Inflammatory macrophage treated with lipopolysaccharide for 1 hour (primary cell): ENCODE results near the gene SPRN.
"Not testable (repeated sequence)": the region's sequence is repeated elsewhere in the genome, so short reads cannot be mapped to it uniquely, and the experiment has no call there.

ENCODE experiments used
- DNase-seq, 2 donors: peaks; one replicate each; pipeline ENCODE4 v3.0.0-alpha.2; 2020 to 2022

SPRN gene

GRCh38 chr10:133384071-133384470 lies 40.4 kb downstream of the SPRN start:
- no peak for DNase-seq

- no peak for DNase-seq
Measured at GRCh38 chr10:133383551-133383950, 40.9 kb downstream of the SPRN start.

GRCh38 chr10:133381036-133381435 lies 43.4 kb downstream of the SPRN start:
- no peak for DNase-seq

DNA sequence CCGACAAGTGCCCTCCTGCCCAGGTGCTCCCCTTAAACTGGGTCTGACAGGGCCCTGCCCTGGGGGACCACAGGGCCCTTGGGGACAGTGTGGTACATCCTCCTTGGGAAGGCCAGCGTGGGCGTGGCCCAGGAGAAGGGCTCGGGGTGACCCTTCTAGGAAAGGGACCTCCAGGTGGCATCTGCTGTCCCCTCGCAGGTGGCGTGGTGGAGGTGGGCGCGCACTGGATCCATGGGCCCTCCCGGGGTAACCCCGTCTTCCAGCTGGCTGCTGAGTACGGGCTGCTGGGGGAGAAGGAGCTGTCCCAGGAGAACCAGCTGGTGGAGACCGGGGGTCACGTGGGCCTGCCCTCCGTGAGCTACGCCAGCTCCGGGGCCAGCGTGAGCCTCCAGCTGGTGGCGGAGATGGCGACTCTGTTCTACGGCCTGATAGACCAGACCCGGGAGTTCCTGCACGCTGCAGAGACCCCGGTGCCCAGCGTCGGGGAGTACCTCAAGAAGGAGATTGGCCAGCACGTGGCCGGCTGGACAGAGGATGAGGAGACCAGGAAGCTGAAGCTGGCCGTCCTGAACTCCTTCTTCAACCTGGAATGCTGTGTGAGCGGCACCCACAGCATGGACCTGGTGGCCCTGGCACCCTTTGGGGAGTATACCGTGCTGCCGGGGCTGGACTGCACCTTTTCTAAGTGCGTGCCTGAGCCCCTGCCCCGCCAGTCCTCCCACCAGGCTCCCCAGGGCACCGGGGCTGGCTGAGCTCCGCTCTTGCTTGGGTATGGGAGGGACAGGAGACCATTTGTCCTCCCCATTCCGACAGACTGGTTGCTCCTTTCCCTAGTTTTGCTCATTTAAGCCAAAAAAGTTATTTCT lies 44.4 kb downstream of the SPRN start:
- DNase-seq: no peak

DNA sequence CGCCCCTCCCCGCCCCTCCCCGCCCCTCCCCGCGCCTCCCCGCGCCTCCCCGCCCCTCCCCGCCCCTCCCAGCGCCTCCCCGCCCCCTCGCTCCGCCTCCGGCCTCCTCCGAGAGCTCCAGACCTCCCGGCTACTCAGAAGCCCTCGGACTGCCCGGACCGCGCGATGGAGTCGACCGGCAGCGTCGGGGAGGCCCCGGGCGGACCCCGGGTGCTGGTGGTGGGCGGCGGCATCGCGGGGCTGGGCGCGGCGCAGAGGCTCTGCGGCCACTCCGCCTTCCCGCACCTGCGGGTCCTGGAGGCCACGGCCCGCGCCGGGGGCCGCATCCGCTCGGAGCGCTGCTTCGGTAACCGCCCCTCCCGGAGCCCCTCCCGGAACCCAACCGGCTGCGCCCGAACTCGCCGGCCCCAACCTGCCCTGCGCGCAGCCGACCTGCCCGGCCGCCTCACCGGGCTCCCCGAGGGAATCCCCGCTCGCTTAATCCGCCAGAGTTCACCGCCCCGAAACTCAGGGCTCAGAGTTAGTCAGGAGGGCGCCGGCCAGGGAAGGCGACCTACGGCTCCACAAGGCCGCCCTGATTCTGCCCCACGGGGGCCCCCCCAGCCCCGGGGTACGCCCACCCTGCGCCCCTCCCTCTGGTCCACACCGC lies 45.1 kb downstream of the SPRN start, which contains the start of gene PAOX:
Gene PAOX, plus strand, starts transcription at position 111 of the 649 bp plus-strand sequence. Its CDS starts 55 bp downstream, at position 166.
- DNase-seq: peak; percentile 50 to 56

DNA sequence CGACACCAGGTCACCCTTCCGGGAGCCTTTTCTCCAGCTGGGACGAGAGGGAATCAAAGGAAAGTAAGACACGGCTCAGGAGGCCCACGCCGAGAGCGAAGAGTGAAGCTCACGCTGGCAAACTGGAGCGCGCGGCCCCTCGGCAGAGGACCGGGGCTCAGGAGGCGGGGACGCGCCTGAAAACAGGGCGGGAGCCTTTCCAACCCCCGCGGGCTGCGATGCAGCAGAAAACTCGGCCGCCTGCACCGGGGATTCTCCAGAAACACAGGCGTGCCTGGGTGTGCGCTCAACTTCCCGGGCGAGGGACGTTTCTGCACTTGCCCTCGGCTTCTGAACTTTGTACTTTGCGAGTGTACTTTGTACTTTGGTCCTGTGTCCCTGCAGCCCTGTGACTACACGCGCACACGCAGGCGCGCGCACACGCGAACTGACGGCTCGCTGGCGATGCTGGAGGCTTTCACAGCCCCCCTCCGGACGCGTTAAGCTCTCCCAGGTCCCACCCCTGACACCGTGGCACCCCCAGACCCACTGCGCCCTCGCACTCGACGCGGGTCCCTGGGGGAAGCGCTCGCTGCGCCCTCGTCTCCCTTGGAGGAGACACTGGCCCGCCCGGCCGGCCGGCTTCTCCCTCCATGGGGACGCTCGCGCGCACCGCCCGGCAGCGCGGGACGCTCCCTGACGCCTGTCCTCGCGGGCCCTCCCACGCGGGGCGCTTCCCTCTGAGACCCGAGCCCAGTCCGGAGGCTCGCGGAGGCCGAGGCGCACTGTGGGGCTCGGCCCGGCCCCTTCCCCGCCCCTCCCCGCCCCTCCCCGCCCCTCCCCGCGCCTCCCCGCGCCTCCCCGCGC lies 46.0 kb downstream of the SPRN start:
- DNase-seq: peak; percentile 70 to 87

DNA sequence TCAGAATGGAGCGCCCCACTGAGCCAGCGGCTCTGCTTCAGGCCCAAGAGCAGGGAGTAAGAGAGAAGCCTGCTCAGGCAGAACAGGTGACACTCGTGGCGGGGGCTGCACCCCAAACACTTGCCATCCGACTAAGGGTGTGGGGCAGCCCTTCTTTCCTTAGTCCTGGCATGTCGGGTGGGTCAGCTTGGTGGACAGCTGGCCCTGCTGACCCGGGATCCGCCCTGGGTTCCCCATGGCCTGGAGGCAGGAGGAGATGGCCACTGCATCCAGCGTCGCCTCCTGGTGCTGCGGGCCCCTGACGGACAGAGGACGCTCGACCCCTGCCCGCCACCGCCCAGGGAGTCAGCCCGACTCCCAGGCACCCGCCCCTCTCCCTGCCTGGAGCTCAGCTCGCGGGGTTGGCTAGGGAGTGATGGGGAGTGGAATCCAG lies 46.6 kb downstream of the SPRN start:
- DNase-seq: no peak

GRCh38 chr10:133377025-133377817 lies 47.2 kb downstream of the SPRN start:
- DNase-seq: no peak

- not testable (repeated sequence) for DNase-seq
Measured at GRCh38 chr10:133376183-133376582, 48.2 kb downstream of the SPRN start.

DNA sequence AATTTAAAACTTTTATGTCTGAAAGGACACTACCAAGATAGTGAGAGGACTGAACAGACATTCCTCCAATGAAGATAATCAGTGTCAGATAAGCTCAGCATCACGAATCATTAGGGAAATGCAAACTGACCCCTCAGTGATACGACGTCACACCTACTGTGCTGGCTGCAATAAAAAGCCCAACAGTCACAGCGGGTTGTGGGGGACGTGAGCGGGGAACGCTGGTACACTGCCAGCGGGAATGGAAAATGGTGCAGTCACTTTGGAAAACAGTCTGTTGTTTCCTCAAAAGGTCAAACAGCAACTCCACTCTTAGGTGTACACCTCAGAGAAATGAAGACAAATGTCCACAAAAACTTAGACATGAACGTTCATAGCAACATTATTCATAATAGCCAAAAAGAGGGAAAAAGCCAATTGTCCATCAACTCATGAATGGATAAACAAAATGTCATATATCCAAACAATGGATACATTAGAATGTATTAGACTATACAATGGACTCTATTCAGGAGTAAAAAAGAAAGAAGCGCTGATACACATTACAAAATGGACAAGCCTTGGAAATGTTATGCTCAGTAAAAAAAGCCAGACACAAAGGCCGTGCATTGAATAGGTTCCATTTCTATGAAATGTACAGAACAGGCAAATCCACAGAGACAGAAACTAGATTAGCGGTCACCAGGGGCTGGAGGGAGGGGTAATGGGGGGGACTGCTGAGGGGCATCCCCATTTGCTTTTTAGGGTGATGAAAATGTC lies 48.9 kb downstream of the SPRN start:
- no peak for DNase-seq

DNA sequence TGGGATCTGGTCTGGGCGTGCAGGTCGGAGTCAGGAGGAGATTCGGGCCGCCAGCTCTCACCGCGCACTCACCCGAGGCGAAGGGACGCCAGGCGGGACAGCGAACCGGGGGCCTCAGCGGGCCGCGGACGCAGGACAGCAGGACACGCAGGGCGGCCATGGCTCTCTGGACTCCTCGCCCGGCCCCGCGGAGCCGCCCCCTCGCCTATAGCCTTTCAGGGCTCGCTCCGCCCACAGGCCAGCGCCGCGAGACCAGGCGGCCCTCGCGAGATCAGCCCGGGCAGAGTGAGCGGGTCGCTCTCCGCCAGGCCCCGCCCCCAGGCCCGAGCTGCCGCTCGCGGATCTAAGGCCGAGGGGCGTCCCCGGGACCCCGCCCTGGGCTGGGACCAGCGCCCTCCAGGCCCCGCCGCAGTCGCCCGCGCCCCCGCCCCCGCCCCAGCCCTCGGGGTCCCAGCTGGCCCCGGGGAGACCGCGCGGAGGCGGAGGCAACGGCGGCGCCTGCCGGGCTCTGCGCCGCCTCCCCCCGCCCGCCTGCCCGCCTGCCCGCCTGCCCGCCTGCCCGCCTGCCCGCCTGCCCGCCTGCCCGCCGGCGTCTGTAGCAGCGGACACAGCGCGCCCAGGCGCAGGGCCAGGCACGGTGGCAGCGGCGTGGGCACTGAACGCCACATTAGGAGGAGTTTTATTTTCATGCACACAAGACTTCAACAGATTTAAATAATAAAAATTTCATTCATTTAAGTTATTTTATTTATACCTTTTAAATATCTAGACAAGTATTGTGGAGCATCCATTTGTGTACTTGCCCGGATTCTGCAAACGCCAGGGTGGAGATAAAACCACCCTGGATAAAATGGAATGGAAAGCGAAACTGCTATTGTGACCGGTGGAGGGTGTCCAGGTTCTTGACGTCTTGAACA lies 51.0 kb downstream of the SPRN start, which contains the start of gene ECHS1:
Gene ECHS1, minus strand, starts transcription at position 181 of the 917 bp plus-strand sequence. Its CDS starts 21 bp downstream, at position 160.
- DNase-seq: peak; percentile 94 to 98

GRCh38 chr10:133372507-133372906 lies 51.9 kb downstream of the SPRN start:
- no peak for DNase-seq
